GM12892 (cell line): Measurements from ENCODE around the gene EVC2.

ENCODE experiments used
- POLR2AphosphoS5 ChIP-seq: IDR thresholded peaks from 2 replicates; pipeline ENCODE4 v1.6.1; 2011; ENCODE audit warnings: low read depth, low read length, control low read depth
- TAF1 ChIP-seq: IDR thresholded peaks from 2 replicates; pipeline ENCODE4 v1.6.1; 2011; ENCODE audit warnings: low read depth, mild to moderate bottlenecking, control low read depth, low read length, borderline replicate concordance

DNA sequence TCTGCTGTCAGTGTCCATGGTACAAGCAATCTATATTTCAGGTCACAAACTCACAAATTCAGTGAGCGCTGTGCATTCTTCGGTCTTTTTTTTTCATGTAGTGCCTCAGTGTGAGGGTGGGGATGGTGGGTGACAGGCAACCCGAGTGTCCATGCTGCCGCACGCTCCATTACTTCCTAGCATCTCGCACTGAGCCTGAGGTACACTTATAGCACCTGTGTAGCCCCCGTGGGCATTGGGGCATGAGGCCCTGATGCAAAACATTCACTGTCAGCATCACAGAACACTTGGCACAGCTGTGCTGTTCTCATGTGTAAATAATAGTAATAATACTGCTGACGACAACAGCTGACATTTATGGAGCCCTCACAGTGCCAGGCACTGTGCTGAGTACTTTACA lies 31.6 kb downstream of the EVC2 start:
- no peak for TF ChIP-seq POLR2AphosphoS5
- no peak for TF ChIP-seq TAF1
